Esophagus muscularis mucosa (tissue), 4 donors: ENCODE results near the gene ADGRB2. TPM values are rescaled to one million over a fixed set of nuclear protein-coding genes. Genes with fewer than 3 reads are reported as not detected.

ENCODE experiments used
- DNase-seq: peaks from one replicate; pipeline ENCODE4 v3.0.0-alpha.2; 2017; ENCODE audit errors: extremely low spot score
- H3K27ac ChIP-seq, 4 donors: fragments of 200-600 bp; sonication (generic); replicated peaks in 1 of 4; 1 replicate in 3 of 4; 2 replicates in 1 of 4; pipeline ENCODE4 v1.5.1; 2016 to 2019; ENCODE audit warnings: mild to moderate bottlenecking in 1 of 4
- H3K27me3 ChIP-seq, 4 donors: fragments of 200-600 bp; sonication (generic); one replicate each; pipeline versions ENCODE4 v1.5.1 to v1.6.0; 2016 to 2019
- H3K36me3 ChIP-seq, 4 donors: fragments of 200-600 bp; sonication (generic); one replicate each; pipeline ENCODE4 v1.5.1; 2016 to 2019
- H3K4me1 ChIP-seq, 4 donors: fragments of 200-600 bp; sonication (generic); one replicate each; pipeline ENCODE4 v1.5.1; 2016 to 2019
- H3K4me3 ChIP-seq, 4 donors: fragments of 200-600 bp; sonication (generic); 1 replicate in 2 of 4; 2 replicates in 2 of 4; pipeline ENCODE4 v1.5.1; 2016 to 2019; ENCODE audit warnings: mild to moderate bottlenecking in 4 of 4, moderate library complexity in 1 of 4
- H3K9me3 ChIP-seq, 4 donors: fragments of 200-600 bp; sonication (generic); 1 replicate in 3 of 4; 2 replicates in 1 of 4; pipeline ENCODE4 v1.5.1; 2016 to 2019
- EP300 ChIP-seq: sonication (generic); formaldehyde crosslinking; IDR thresholded peaks from one replicate; pipeline ENCODE4 v1.6.1; 2017; ENCODE audit warnings: antibody characterized with exemption
- POLR2A ChIP-seq: fragments of 450-650 bp; IDR thresholded peaks from one replicate; pipeline ENCODE4 v1.6.1; 2017; ENCODE audit warnings: antibody characterized with exemption, moderate library complexity, mild to moderate bottlenecking, low read depth
- POLR2AphosphoS5 ChIP-seq, 2 donors: sonication (generic); formaldehyde crosslinking; IDR thresholded peaks; one replicate each; pipeline ENCODE4 v1.6.1; 2017; ENCODE audit warnings: antibody characterized with exemption in 2 of 2
- WGBS: methylation state at CpG from one replicate; pipeline ENCODE4 v1.1.5; 2018; 5-methylcytosine and 5-hydroxymethylcytosine counted together
- intact Hi-C: fragments of 100-400 bp; cut with DNase I; formaldehyde crosslinking; loops from one replicate; pipeline ENCODE4 v1.15.1; 2023
- total RNA-seq, 4 donors: library from RNA; depleted of rRNA; stranded (reverse); fragments of >200 nt; gene quantifications; one replicate each; pipeline versions ENCODE4 v1.1.0 to v1.2.1, GENCODE V29; 2016
- TF ChIP-seq, protein P1 (sequence below), 3 experiments: fragments of 200-600 bp in 2 of 3; fragments of 450-650 bp in 1 of 3; sonication (generic) in 2 of 3; IDR thresholded peaks; one replicate each; pipeline ENCODE4 v1.5.1; 2017 to 2019; ENCODE audit warnings: antibody characterized with exemption in 3 of 3, mild to moderate bottlenecking in 2 of 3, moderate library complexity in 1 of 3

Gene ADGRB2
- total RNA-seq, 4 donors from 2014 or later: 0.83 to 4.2 (median 2.1) TPM

DNA sequence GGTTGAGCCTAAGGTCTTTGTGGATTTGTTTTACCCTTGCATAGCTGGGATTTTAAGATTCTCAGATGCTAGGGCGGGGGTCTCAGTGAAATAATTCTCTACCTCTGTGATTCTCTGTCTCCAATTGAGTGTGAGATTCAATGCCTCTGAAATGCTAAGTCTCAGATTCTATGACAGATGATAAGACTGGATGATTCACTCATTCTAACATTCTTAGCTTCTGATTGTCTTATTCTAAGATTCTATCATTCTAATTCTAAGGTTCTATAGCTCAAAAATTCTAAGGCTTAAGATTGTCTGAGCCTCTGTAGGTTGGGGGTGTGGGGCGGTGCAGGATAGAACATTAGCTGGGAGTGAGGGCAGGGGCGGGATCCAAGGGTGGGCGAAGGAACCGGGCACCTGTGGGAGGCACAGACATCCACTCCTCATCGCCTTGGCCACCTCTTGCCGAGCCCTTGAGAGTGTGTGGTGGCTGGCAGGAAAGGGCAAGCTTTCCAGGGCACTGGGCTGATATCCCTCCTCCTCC lies 29.5 kb downstream of the ADGRB2 start:
- no peak for DNase-seq
- H3K27ac ChIP-seq: no peak overlapping the region
- TF ChIP-seq POLR2AphosphoS5 (IDR thresholded peaks at IDR 0.05): no peak
- TF ChIP-seq POLR2A: no peak
- TF ChIP-seq, protein P1, sequence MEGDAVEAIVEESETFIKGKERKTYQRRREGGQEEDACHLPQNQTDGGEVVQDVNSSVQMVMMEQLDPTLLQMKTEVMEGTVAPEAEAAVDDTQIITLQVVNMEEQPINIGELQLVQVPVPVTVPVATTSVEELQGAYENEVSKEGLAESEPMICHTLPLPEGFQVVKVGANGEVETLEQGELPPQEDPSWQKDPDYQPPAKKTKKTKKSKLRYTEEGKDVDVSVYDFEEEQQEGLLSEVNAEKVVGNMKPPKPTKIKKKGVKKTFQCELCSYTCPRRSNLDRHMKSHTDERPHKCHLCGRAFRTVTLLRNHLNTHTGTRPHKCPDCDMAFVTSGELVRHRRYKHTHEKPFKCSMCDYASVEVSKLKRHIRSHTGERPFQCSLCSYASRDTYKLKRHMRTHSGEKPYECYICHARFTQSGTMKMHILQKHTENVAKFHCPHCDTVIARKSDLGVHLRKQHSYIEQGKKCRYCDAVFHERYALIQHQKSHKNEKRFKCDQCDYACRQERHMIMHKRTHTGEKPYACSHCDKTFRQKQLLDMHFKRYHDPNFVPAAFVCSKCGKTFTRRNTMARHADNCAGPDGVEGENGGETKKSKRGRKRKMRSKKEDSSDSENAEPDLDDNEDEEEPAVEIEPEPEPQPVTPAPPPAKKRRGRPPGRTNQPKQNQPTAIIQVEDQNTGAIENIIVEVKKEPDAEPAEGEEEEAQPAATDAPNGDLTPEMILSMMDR (IDR thresholded peaks at IDR 0.05): no peak
- TF ChIP-seq EP300: no peak
- intact Hi-C loops: no loop called here
- H3K36me3 ChIP-seq: peaks cover 0 to 3% (median 0%) of the 10 kb centered on the region in 4 donors
- no peaks in the 10 kb centered on the region for H3K4me1 ChIP-seq
- H3K27me3 ChIP-seq: no peaks in the 10 kb centered on the region
- no peaks in the 10 kb centered on the region for H3K9me3 ChIP-seq
- no peak overlapping the region for H3K4me3 ChIP-seq
- WGBS: 94% methylated on average over 5 of the region's 7 CpGs

DNA sequence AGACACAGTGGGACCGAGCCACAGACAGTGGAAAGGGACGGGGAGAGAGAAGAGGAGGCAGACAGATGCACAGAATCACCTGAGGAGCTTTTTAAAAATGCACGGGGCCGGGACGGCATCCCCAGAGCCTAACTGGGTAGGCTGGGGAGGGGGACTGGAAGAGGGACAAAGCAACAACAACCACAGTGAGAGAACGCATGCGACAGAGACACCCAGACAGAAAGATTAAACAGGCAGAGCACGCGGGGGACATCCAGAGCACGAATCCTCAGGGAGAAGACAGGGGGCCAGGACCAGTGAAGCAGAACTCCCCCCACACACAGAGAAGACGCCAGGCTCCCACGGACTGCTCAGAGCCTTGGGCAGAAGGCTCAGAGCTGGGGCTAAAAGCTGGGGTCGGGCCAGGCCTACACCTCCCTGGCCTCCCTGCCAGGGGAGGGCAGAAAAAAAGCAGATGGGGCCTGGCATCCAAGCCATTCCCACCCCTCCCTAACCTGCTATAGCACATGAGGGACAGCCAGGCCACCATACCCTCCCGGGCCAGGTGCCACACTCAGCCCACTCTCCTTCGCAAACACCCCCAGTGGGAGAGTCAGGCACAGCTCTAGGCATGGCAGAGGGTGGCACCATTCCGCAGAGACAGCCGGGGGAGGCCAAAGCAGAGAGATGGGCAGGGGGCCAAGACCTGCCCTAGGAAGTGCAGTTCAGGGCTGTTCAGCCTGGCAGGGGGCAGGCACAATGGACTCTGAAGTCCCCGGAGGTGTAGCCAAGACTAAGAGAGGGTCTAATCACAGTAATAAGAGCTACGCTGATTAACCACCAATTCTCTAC lies 30.5 kb downstream of the ADGRB2 start:
- WGBS: 80% methylated on average over 17 of the region's 19 CpGs
- Histone ChIP-seq H3K36me3 (no peaks in the 10 kb centered on the region), H3K4me1 (no peaks in the 10 kb centered on the region), H3K27me3 (no peaks in the 10 kb centered on the region), H3K9me3 (no peaks in the 10 kb centered on the region), H3K4me3 (no peak overlapping the region), H3K27ac (no peak overlapping the region)
- intact Hi-C loops: no loop called here
- no peak for DNase-seq
- no peak for TF ChIP-seq POLR2A
- TF ChIP-seq POLR2AphosphoS5 (IDR thresholded peaks at IDR 0.05): no peak
- TF ChIP-seq, protein P1 (IDR thresholded peaks at IDR 0.05): no peak
- no peak for TF ChIP-seq EP300

DNA sequence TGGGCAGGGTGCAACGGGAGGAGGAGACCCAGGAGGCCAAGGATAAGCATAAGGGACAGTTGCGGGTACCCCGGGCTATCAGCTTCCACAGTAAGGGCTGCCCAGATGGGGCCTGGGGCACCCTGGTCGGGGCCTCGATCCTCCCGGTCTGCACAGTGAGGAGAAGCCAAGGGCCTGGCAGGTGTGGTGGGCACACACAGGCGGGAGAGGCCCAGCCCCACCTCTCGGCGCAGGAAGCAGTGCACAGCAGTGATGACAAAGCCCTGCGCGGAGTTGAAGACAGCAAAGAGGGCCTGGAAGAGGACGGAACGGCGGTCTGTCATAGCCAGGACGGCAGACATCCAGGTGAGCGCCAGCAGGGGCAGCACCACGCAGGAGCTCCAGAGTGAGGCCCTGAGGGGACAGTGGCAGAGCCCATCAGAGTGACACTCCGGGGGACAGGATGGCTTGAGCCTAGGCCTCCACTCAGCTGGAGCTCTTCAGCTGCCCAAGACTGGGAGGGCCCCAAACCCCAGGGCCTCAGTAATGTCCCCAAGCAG lies 31.3 kb downstream of the ADGRB2 start:
- no peaks in the 10 kb centered on the region for H3K9me3 ChIP-seq
- TF ChIP-seq POLR2AphosphoS5 (IDR thresholded peaks at IDR 0.05): no peak
- TF ChIP-seq, protein P1 (IDR thresholded peaks at IDR 0.05): no peak
- no peak for TF ChIP-seq EP300
- no peak for TF ChIP-seq POLR2A

DNA sequence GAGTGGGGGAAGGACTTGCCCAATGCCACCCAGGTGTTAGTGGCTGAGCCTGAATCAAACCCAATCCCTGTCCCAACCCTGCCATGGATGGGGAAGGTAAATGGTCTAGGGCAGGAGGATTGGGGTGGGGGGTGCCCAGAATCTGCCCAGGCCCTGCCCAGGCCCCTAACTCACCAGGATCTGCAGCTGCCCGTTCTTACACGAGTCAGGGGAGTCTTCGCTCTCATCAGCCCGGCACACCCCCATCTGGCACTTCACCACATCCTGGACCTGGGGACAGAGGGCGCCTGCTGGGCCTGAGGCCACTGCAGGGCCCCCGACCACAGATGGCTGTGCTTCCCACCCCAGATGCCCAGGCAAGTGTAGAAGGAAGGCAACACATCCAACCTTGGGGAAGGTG lies 31.8 kb downstream of the ADGRB2 start:
- TF ChIP-seq, protein P1 (IDR thresholded peaks at IDR 0.05): no peak
- TF ChIP-seq POLR2AphosphoS5 (IDR thresholded peaks at IDR 0.05) (no peak), EP300 (no peak), POLR2A (no peak)
- no peaks in the 10 kb centered on the region for H3K4me1 ChIP-seq
- H3K27me3 ChIP-seq: no peaks in the 10 kb centered on the region
- H3K27ac ChIP-seq: no peak overlapping the region
- intact Hi-C loops: no loop called here
- H3K9me3 ChIP-seq: no peaks in the 10 kb centered on the region
- WGBS: 71% methylated on average over 6 of the region's 6 CpGs
- no peak overlapping the region for H3K4me3 ChIP-seq
- no peak for DNase-seq
- no peaks in the 10 kb centered on the region for H3K36me3 ChIP-seq

More for the DNA sequence above, 31.3 kb downstream of the ADGRB2 start:
- no peaks in the 10 kb centered on the region for H3K4me1 ChIP-seq
- H3K4me3 ChIP-seq: no peak overlapping the region
- no peak overlapping the region for H3K27ac ChIP-seq
- no peaks in the 10 kb centered on the region for H3K27me3 ChIP-seq
- 40% methylated on average over 2 of the region's 18 CpGs for WGBS
- DNase-seq: no peak
- intact Hi-C loops: no loop called here
- no peaks in the 10 kb centered on the region for H3K36me3 ChIP-seq
